SK-N-SH (cell line): ENCODE data around the gene GYS1.

Experiments
- EP300 ChIP-seq, 2 experiments: IDR thresholded peaks; 2 replicates each; pipeline versions ENCODE4 v1.4.0 to v1.6.1; 2012; ENCODE audit warnings: borderline replicate concordance in 1 of 2, low read depth in 1 of 2, low read length in 1 of 2
- TF ChIP-seq, protein P1 (sequence below): fragments of 200-600 bp; sonication (generic); IDR thresholded peaks from 2 replicates; pipeline ENCODE4 v1.6.1; 2017; ENCODE audit warnings: antibody characterized with exemption, mild to moderate bottlenecking, moderate library complexity

DNA sequence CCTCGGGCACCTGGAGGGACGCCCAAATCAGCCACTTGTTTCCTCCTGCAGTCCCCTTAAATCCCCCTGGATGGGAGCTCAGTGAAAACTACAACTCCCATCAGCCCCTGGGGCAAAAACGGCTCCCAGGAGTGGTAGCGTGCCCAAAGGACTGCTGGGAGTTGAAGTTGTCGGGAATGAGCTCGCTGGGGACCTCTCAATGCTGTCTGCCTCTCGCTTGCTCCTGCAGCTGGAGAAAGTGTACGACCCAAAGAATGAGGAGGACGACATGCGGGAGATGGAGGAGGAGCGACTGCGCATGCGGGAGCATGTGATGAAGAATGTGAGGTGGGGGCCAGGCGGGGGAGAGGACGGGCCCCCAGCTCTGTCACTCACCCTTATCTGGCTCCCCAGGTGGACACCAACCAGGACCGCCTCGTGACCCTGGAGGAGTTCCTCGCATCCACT, 74.3 kb downstream of the GYS1 start:
- TF ChIP-seq EP300 (IDR thresholded peaks at IDR 0.05; ENCODE audit: borderline replicate concordance in 1 of 2, low read depth in 1 of 2, low read length in 1 of 2) = no peak
- TF ChIP-seq, protein P1, sequence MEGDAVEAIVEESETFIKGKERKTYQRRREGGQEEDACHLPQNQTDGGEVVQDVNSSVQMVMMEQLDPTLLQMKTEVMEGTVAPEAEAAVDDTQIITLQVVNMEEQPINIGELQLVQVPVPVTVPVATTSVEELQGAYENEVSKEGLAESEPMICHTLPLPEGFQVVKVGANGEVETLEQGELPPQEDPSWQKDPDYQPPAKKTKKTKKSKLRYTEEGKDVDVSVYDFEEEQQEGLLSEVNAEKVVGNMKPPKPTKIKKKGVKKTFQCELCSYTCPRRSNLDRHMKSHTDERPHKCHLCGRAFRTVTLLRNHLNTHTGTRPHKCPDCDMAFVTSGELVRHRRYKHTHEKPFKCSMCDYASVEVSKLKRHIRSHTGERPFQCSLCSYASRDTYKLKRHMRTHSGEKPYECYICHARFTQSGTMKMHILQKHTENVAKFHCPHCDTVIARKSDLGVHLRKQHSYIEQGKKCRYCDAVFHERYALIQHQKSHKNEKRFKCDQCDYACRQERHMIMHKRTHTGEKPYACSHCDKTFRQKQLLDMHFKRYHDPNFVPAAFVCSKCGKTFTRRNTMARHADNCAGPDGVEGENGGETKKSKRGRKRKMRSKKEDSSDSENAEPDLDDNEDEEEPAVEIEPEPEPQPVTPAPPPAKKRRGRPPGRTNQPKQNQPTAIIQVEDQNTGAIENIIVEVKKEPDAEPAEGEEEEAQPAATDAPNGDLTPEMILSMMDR = no peak
